VCaP (cell line): ENCODE results near the gene TMEM221.

ENCODE experiments used
- H3K27ac ChIP-seq: fragments of 450-650 bp; 2 replicates; pipeline ENCODE4 v1.5.1; 2017
- CTCF ChIP-seq: fragments of 450-650 bp; conservative IDR thresholded peaks from 2 replicates; pipeline ENCODE4 v1.5.1; 2017; ENCODE audit warnings: mild to moderate bottlenecking, moderate library complexity

TMEM221 gene

GRCh38 chr19:17419621-17420474, 28.6 kb downstream of the TMEM221 start, which contains the start of gene MVB12A:
Gene MVB12A, plus strand, starts transcription at chr19:17420047. Its CDS starts 89 bp downstream, at chr19:17420136.
- peak within 1 kb of the TSS; percentile 74 for H3K27ac ChIP-seq
- TF ChIP-seq CTCF, result no peak

GRCh38 chr19:17419154-17419620, 29.3 kb downstream of the TMEM221 start:
- H3K27ac ChIP-seq, result peak overlapping the region; percentile 74
- TF ChIP-seq CTCF, result no peak

GRCh38 chr19:17418710-17419109, 29.8 kb downstream of the TMEM221 start:
- 0 out of 2 replicates have a peak overlapping the region, but pooled peaks have one; percentile 74 for H3K27ac ChIP-seq
- TF ChIP-seq CTCF, result no peak

GRCh38 chr19:17415121-17415520, 33.3 kb downstream of the TMEM221 start:
- H3K27ac ChIP-seq, result no peak overlapping the region
- TF ChIP-seq CTCF, result no peak

- no peak overlapping the region for H3K27ac ChIP-seq
- TF ChIP-seq CTCF, result no peak
Measured at GRCh38 chr19:17414097-17414496, 34.4 kb downstream of the TMEM221 start.

- TF ChIP-seq CTCF, result no peak
- no peak overlapping the region for H3K27ac ChIP-seq
Measured at GRCh38 chr19:17411801-17412200, 36.7 kb downstream of the TMEM221 start.

- H3K27ac ChIP-seq, result no peak overlapping the region
- TF ChIP-seq CTCF, result no peak
Measured at GRCh38 chr19:17409990-17410389, 38.5 kb downstream of the TMEM221 start.
